Astrocyte (in vitro differentiated cells and primary cell): ENCODE results near the gene DLGAP1. TPM values are rescaled to one million over a fixed set of nuclear protein-coding genes. Genes with fewer than 3 reads are reported as not detected.
A peak's percentile ranks its signal among the peaks of the same experiment; 100 is the strongest.

Source experiments
- DNase-seq: peaks from one replicate; pipeline ENCODE4 v3.0.0-alpha.2; 2010; ENCODE audit warnings: low read depth
- FAIRE-seq: peaks from 2 replicates; lab custom pipeline; 2011; peaks lifted over from hg19 to GRCh38; lab: Jason Lieb, UNC
- H2AFZ ChIP-seq: 2 replicates; pipeline ENCODE4 v1.6.0; 2012; ENCODE audit warnings: low read depth, low read length, inconsistent platforms
- H3K27ac ChIP-seq: 2 replicates; pipeline ENCODE4 v1.5.1; 2011; ENCODE audit warnings: low read depth, low read length, inconsistent platforms
- H3K27me3 ChIP-seq: 2 replicates; pipeline ENCODE4 v1.6.0; 2011; ENCODE audit warnings: low read length, inconsistent platforms; ENCODE audit not compliant: insufficient read depth
- H3K36me3 ChIP-seq: 2 replicates; pipeline ENCODE4 v1.5.1; 2011; ENCODE audit warnings: low read length, inconsistent platforms; ENCODE audit not compliant: insufficient read depth
- H3K4me1 ChIP-seq: 2 replicates; pipeline ENCODE4 v1.5.1; 2011; ENCODE audit warnings: low read length, inconsistent platforms; ENCODE audit not compliant: insufficient read depth
- H3K4me2 ChIP-seq: 2 replicates; pipeline ENCODE4 v1.6.0; 2012; ENCODE audit warnings: low read length, inconsistent platforms
- H3K4me3 ChIP-seq: 2 replicates; pipeline ENCODE4 v1.5.1; 2011; ENCODE audit warnings: low read depth, mild to moderate bottlenecking, low read length, inconsistent platforms; ENCODE audit not compliant: insufficient read depth
- H3K79me2 ChIP-seq: 2 replicates; pipeline ENCODE4 v1.6.0; 2012; ENCODE audit warnings: mild to moderate bottlenecking, low read length, inconsistent platforms; ENCODE audit not compliant: insufficient read depth
- H3K9ac ChIP-seq: 2 replicates; pipeline ENCODE4 v1.6.0; 2012; ENCODE audit warnings: mild to moderate bottlenecking, low read length, inconsistent platforms
- H3K9me3 ChIP-seq: 2 replicates; pipeline ENCODE4 v1.5.1; 2012; ENCODE audit warnings: low read depth, mild to moderate bottlenecking, low read length, inconsistent platforms; ENCODE audit not compliant: insufficient read depth
- H4K20me1 ChIP-seq: 2 replicates; pipeline ENCODE4 v1.6.0; 2012; ENCODE audit warnings: low read length, inconsistent platforms; ENCODE audit not compliant: insufficient read depth
- H3K27ac Mint-ChIP-seq: one replicate; pipeline ENCODE4 v1.8.0; 2021; ENCODE audit warnings: mild to moderate bottlenecking, mixed read lengths; ENCODE audit not compliant: unreplicated experiment
- H3K27me3 Mint-ChIP-seq: one replicate; pipeline ENCODE4 v1.8.0; 2021; ENCODE audit warnings: low read depth, mixed read lengths; ENCODE audit not compliant: unreplicated experiment
- H3K36me3 Mint-ChIP-seq: one replicate; pipeline ENCODE4 v1.8.0; 2021; ENCODE audit warnings: low read depth, mixed read lengths; ENCODE audit not compliant: unreplicated experiment
- H3K4me1 Mint-ChIP-seq: one replicate; pipeline ENCODE4 v1.8.0; 2021; ENCODE audit warnings: low read depth, mixed read lengths; ENCODE audit not compliant: unreplicated experiment
- H3K4me3 Mint-ChIP-seq: one replicate; pipeline ENCODE4 v1.8.0; 2021; ENCODE audit warnings: mild to moderate bottlenecking, moderate library complexity, mixed read lengths; ENCODE audit not compliant: unreplicated experiment
- H3K9me3 Mint-ChIP-seq: one replicate; pipeline ENCODE4 v1.8.0; 2021; ENCODE audit warnings: mild to moderate bottlenecking, mixed read lengths; ENCODE audit not compliant: unreplicated experiment
- EZH2 ChIP-seq: IDR thresholded peaks from 2 replicates; pipeline ENCODE4 v1.6.1; 2012; ENCODE audit warnings: mild to moderate bottlenecking, low read length, inconsistent platforms; ENCODE audit not compliant: insufficient read depth
- total RNA-seq: library from RNA; stranded (reverse); gene quantifications from 2 replicates; pipeline ENCODE4 v1.2.1, GENCODE V29; 2021
- TF ChIP-seq, protein P1 (sequence below): IDR thresholded peaks from 2 replicates; pipeline ENCODE4 v1.5.1; 2011; ENCODE audit warnings: low read depth, mild to moderate bottlenecking, inconsistent platforms, low read length, moderate library complexity; ENCODE audit not compliant: insufficient read depth

Gene DLGAP1
- total RNA-seq, 1 donor from 2014 or later = 2.3 TPM

DNA sequence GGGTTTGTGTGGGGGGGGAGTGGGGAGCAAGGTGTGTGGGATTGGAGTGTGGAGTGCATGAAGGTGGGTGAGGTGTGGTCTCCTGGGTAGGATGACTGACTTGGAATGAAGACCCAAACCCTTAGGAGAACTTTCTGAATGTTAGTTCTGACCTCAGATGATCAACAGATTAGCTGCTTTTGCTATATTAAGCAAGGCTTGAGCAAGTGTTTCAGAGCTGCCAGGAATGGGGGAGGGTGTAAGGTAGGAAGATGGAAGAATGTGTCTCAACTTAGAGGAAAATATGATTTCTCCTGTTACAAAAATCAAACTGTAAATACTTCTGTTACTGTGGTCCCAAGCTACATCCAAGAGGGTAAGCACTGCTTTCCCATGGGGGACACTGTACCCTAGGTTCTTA, 731.6 kb downstream of the DLGAP1 start:
- no peak overlapping the region for H2AFZ ChIP-seq
- H4K20me1 ChIP-seq = no peaks in the 10 kb centered on the region
- Mint-ChIP-seq H3K36me3 (peaks cover under 1% of the 10 kb centered on the region), H3K4me3 (no peak overlapping the region), H3K27me3 (no peaks in the 10 kb centered on the region), H3K4me1 (no peaks in the 10 kb centered on the region), H3K9me3 (no peaks in the 10 kb centered on the region), H3K27ac (no peak overlapping the region)
- no peaks in the 10 kb centered on the region for H3K79me2 ChIP-seq
- FAIRE-seq = no peak
- TF ChIP-seq, protein P1, sequence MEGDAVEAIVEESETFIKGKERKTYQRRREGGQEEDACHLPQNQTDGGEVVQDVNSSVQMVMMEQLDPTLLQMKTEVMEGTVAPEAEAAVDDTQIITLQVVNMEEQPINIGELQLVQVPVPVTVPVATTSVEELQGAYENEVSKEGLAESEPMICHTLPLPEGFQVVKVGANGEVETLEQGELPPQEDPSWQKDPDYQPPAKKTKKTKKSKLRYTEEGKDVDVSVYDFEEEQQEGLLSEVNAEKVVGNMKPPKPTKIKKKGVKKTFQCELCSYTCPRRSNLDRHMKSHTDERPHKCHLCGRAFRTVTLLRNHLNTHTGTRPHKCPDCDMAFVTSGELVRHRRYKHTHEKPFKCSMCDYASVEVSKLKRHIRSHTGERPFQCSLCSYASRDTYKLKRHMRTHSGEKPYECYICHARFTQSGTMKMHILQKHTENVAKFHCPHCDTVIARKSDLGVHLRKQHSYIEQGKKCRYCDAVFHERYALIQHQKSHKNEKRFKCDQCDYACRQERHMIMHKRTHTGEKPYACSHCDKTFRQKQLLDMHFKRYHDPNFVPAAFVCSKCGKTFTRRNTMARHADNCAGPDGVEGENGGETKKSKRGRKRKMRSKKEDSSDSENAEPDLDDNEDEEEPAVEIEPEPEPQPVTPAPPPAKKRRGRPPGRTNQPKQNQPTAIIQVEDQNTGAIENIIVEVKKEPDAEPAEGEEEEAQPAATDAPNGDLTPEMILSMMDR = no peak
- H3K9me3 ChIP-seq = no peaks in the 10 kb centered on the region
- no peak overlapping the region for H3K9ac ChIP-seq
- DNase-seq = no peak
- H3K27ac ChIP-seq = no peak overlapping the region
- H3K4me3 ChIP-seq = no peak overlapping the region
- no peaks in the 10 kb centered on the region for H3K36me3 ChIP-seq
- no peak overlapping the region for H3K4me2 ChIP-seq
- H3K27me3 ChIP-seq = no peaks in the 10 kb centered on the region
- no peaks in the 10 kb centered on the region for H3K4me1 ChIP-seq

DNA sequence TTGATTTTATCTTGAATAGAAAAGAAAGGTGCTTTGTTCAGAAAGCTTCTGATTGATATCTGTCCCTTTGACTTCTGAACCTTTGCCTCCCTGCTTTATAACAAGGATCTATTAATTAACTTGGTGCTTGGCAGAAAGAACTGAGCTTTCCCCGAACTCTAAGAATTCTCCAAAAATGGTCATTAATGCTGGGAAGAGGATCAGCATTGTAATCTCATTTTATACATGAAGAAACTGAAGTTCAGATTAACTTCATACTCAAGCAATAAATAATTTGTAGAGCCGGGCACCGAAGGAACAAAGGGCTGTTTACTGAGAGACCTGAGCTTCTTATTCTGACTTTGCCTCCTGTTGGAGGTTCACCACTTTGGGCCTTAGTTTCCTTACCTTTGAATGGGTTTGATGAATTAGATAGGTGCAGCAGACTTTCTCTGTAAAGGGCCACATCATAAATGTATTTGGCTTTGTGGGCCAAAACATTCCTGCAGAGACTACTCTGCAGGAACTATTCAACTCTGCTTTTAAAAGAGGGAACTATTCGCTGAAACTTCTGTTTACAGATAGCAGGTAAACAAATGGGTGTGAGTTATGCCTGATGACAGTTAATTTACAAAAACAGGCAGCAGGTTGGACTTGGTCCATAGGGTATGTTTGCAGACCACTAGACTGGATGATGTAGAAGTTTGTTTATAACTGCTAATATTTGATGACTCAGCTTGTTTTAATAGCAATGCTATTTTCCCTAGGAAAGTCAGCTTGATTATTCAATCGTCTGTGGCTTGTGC, 732.3 kb downstream of the DLGAP1 start:
- no peak for FAIRE-seq

More for the DNA sequence above, 732.3 kb downstream of the DLGAP1 start:
- H3K4me2 ChIP-seq = no peak overlapping the region
- Mint-ChIP-seq H3K9me3 (no peaks in the 10 kb centered on the region), H3K27ac (no peak overlapping the region), H3K27me3 (no peaks in the 10 kb centered on the region), H3K4me1 (no peaks in the 10 kb centered on the region), H3K4me3 (no peak overlapping the region), H3K36me3 (no peaks in the 10 kb centered on the region)
- no peak overlapping the region for H2AFZ ChIP-seq
- no peaks in the 10 kb centered on the region for H3K4me1 ChIP-seq
- H4K20me1 ChIP-seq = no peaks in the 10 kb centered on the region
- H3K4me3 ChIP-seq = no peak overlapping the region
- no peak overlapping the region for H3K9ac ChIP-seq
- H3K27me3 ChIP-seq = no peaks in the 10 kb centered on the region
- H3K27ac ChIP-seq = no peak overlapping the region
- peak; percentile 24 for DNase-seq
- no peaks in the 10 kb centered on the region for H3K79me2 ChIP-seq
- no peaks in the 10 kb centered on the region for H3K36me3 ChIP-seq
- H3K9me3 ChIP-seq = no peaks in the 10 kb centered on the region
- TF ChIP-seq, protein P1 = no peak
- no peak for TF ChIP-seq EZH2
